Measurements from ENCODE around the gene FAM124A. TPM values are rescaled to one million over a fixed set of nuclear protein-coding genes. Genes with fewer than 3 reads are reported as not detected.

The FAM124A gene
- total and polyA plus RNA-seq, 2 of the 8 experiments (the other 6 are each of a cell fraction or from before 2014, with no cell fraction given) = 40.7 to 49.9 TPM

- Histone ChIP-seq H3K4me1 (replicated peaks in 1 of 4; ENCODE audit: control insufficient read depth in 3 of 4, insufficient read depth in 4 of 4, low read length in 3 of 4) (peaks cover 2 to 9% (median 4%) of the 10 kb centered on the region in 4 experiments; a peak in 4 of 7 replicates), H3K56ac (replicated peaks; ENCODE audit: insufficient read length, low read depth, low read length) (no peak overlapping the region), H3K4me2 (ENCODE audit: insufficient read depth in 1 of 2, low read depth in 2 of 2, low read length in 2 of 2) (no peak overlapping the region), H2BK15ac (ENCODE audit: low read length) (no peak overlapping the region), H3K14ac (ENCODE audit: insufficient read length) (no peak overlapping the region), H3K9me3 (ENCODE audit: insufficient read depth in 2 of 2, low read depth in 1 of 2, low read length in 1 of 2) (no peaks in the 10 kb centered on the region), H3K27me3 (replicated peaks in 1 of 4; ENCODE audit: control insufficient read depth in 3 of 4, extremely low read depth in 1 of 4, insufficient read depth in 3 of 4, low read length in 3 of 4) (no peaks in the 10 kb centered on the region; a peak in 1 of 7 replicates), H3K4ac (replicated peaks; ENCODE audit: insufficient read length, low read depth, low read length) (no peak overlapping the region), H3K4me3 (ENCODE audit: extremely low read depth in 1 of 4, insufficient read depth in 2 of 4, low read depth in 3 of 4, low read length in 4 of 4) (no peak overlapping the region), H2BK120ac (replicated peaks; ENCODE audit: low read depth, low read length) (no peak overlapping the region), H3K23me2 (ENCODE audit: low read depth, low read length) (no peaks in the 10 kb centered on the region), H3K79me1 (ENCODE audit: low read depth, low read length) (no peaks in the 10 kb centered on the region), H2AFZ (ENCODE audit: low read length) (no peak overlapping the region), H4K20me1 (replicated peaks in 1 of 2; ENCODE audit: control insufficient read depth in 1 of 2, insufficient read depth in 2 of 2, low read length in 2 of 2) (no peaks in the 10 kb centered on the region), H3K18ac (ENCODE audit: extremely low read depth, low read length) (no peak overlapping the region), H4K91ac (replicated peaks; ENCODE audit: insufficient read length, low read length) (no peak overlapping the region), H2AK5ac (ENCODE audit: low read depth, low read length) (no peak overlapping the region), H3K36me3 (ENCODE audit: control insufficient read depth in 2 of 4, insufficient read depth in 4 of 4, low read length in 3 of 4) (no peaks in the 10 kb centered on the region), H2BK12ac (ENCODE audit: low read depth, low read length) (no peak overlapping the region), H2BK5ac (ENCODE audit: low read depth, low read length) (no peak overlapping the region), H3K27ac (ENCODE audit: low read depth, low read length) (no peak overlapping the region), H2BK20ac (ENCODE audit: low read length) (0 out of 2 replicates have a peak overlapping the region, but pooled peaks have one; percentile 10), H4K8ac (ENCODE audit: extremely low read depth, insufficient read depth, low read length) (no peak overlapping the region; the same call in 1 of the 2 replicates), H3K23ac (ENCODE audit: insufficient read length) (no peak overlapping the region), H4K5ac (ENCODE audit: insufficient read length, low read depth, low read length) (no peak overlapping the region), H3K79me2 (ENCODE audit: control insufficient read depth in 1 of 2, insufficient read depth in 2 of 2, low read length in 2 of 2) (no peaks in the 10 kb centered on the region), H3K9ac (replicated peaks in 1 of 4; ENCODE audit: extremely low read depth in 1 of 4, low read depth in 3 of 4, low read length in 3 of 4) (no peak overlapping the region)
- TF ChIP-seq ASH2L (IDR thresholded peaks at IDR 0.05; ENCODE audit: low read length) (no peak), JUN (IDR thresholded peaks at IDR 0.05; ENCODE audit: low read depth, low read length) (no peak), BCL11A (IDR thresholded peaks at IDR 0.05; ENCODE audit: low read depth in 2 of 2, low read length in 2 of 2) (no peak), FOSL1 (IDR thresholded peaks at IDR 0.05; ENCODE audit: insufficient read depth, low read depth, low read length) (no peak), TAF7 (optimal IDR thresholded peaks at IDR 0.05; ENCODE audit: borderline replicate concordance, low read depth, low read length) (no peak), RAD21 (IDR thresholded peaks at IDR 0.05 in 1 of 2, conservative IDR thresholded peaks at IDR 0.05 in 1 of 2; ENCODE audit: low read depth in 2 of 2, low read length in 2 of 2) (no peak), HDAC2 (IDR thresholded peaks at IDR 0.05; ENCODE audit: borderline replicate concordance in 1 of 2, low read depth in 2 of 2, low read length in 2 of 2) (no peak), SIRT6 (IDR thresholded peaks at IDR 0.05; ENCODE audit: low read length) (no peak), CHD2 (IDR thresholded peaks at IDR 0.05; ENCODE audit: low read length) (no peak), TAF1 (IDR thresholded peaks at IDR 0.05; ENCODE audit: low read depth, low read length) (no peak), E2F6 (IDR thresholded peaks at IDR 0.05) (no peak), POLR2AphosphoS5 (IDR thresholded peaks at IDR 0.05; ENCODE audit: low read depth, low read length) (no peak)
- CTCF ChIA-PET (ENCODE audit: partially characterized antibody) = interaction anchor here (0.7 to 1.6 kb wide), 7 partner anchors 12 to 84 kb away, joined by 3 to 7 read pairs (median 4); no protein-coding TSS in a partner anchor
- WGBS, 2 experiments (ENCODE audit: extremely low coverage in 1 of 2, insufficient coverage in 1 of 2, insufficient read length in 1 of 2, insufficient replicate concordance in 2 of 2, low coverage in 1 of 2, low lambda C conversion rate in 2 of 2, missing lambda C conversion rate in 1 of 2) = 86% methylated on average over 4 of the region's 4 CpGs; no CpG with 5 or more reads in 1 of the 2 experiments
- POLR2A ChIA-PET (ENCODE audit: partially characterized antibody) = interaction anchor here (0.6 to 8.1 kb wide), 9 partner anchors 12 to 62 kb away, joined by 3 to 87 read pairs (median 4); partner anchors contain the start of gene FAM124A
- DNase-seq (ENCODE audit: low read depth in 1 of 2, low spot score in 2 of 2) = peak in 1 of 2 experiments; percentile 39
- no peak for FAIRE-seq
Observed at GRCh38 chr13:51208716-51209115, 13.5 kb upstream of the FAM124A start.

Measured in H1 (cell line).